HCT116 (cell line): ENCODE results near the gene ATG4C. TPM values are rescaled to one million over a fixed set of nuclear protein-coding genes. Genes with fewer than 3 reads are reported as not detected.

Experiments used
- ATAC-seq: fragments of 200-7000 bp; cut with Tn5 transposase; 2 replicates; pipeline ENCODE4 v1.9.1; 2020; ENCODE audit warnings: mild to moderate bottlenecking, moderate library complexity
- BruUV-seq: library from RNA; stranded (reverse); fragments of 400-500 nt; replicated peaks from 2 replicates; lab custom pipeline; 2021; lab: Mats Ljungman, UMichigan
- CTCF ChIA-PET: fragments of 300-600 bp; sonication (Branson Sonifier 250); formaldehyde crosslinking; loops from one replicate; lab custom pipeline; 2021; ENCODE audit warnings: antibody characterized with exemption; lab: Charles Lee
- POLR2A ChIA-PET: fragments of 300-600, 350-600 bp; sonication (Branson Sonifier 250); formaldehyde crosslinking; loops from one replicate; lab custom pipeline; 2021; ENCODE audit warnings: antibody characterized with exemption; lab: Charles Lee
- RAD21 ChIA-PET, 2 experiments: fragments of 300-600 bp; sonication (Branson Sonifier 250); formaldehyde crosslinking; loops; one replicate each; lab custom pipeline; 2023; ENCODE audit warnings: low total read pairs in 2 of 2; ENCODE audit not compliant: uncharacterized antibody in 2 of 2, unreplicated experiment in 2 of 2, low non-redundant PET in 1 of 2; lab: Charles Lee
- DNase-seq: peaks from one replicate; pipeline ENCODE4 v3.0.0-alpha.2; 2010; ENCODE audit warnings: low read depth, low spot score
- H2AFZ ChIP-seq: fragments of 200-600 bp; shearing (Covaris generic), sonication (generic); 2 replicates; pipeline ENCODE4 v1.6.1; 2017; ENCODE audit warnings: low read depth, mixed run types, mixed read lengths, antibody characterized with exemption, low read length; ENCODE audit not compliant: poor library complexity, severe bottlenecking
- H3K27ac ChIP-seq: 2 replicates; pipeline ENCODE4 v1.5.1; 2012; ENCODE audit warnings: low read depth, low read length
- H3K27me3 ChIP-seq: fragments of 200-600 bp; sonication (generic); 2 replicates; pipeline ENCODE4 v1.6.1; 2016; ENCODE audit warnings: mixed run types, low read length, mixed read lengths; ENCODE audit not compliant: insufficient read depth
- H3K36me3 ChIP-seq, 2 experiments: fragments of 200-500 bp in 1 of 2; fragments of 200-600 bp in 1 of 2; sonication (Bioruptor generic) in 1 of 2; sonication (generic) in 1 of 2; 2 replicates each; pipeline versions ENCODE4 v1.5.1 to v1.6.1; 2014 to 2016; ENCODE audit warnings: low read length in 2 of 2, inconsistent platforms in 1 of 2, mixed read lengths in 1 of 2, mixed run types in 1 of 2; ENCODE audit not compliant: insufficient read depth in 2 of 2, control insufficient read depth in 1 of 2
- H3K4me1 ChIP-seq, 2 experiments: fragments of 200-600 bp in 1 of 2; sonication (generic) in 1 of 2; 2 replicates each; pipeline versions ENCODE4 v1.5.1 to v1.6.1; 2012 to 2017; ENCODE audit warnings: low read length in 2 of 2, inconsistent platforms in 1 of 2, mild to moderate bottlenecking in 1 of 2, mixed read lengths in 1 of 2, mixed run types in 1 of 2, moderate library complexity in 1 of 2; ENCODE audit not compliant: insufficient read depth in 2 of 2, control insufficient read depth in 1 of 2
- H3K4me2 ChIP-seq: fragments of 200-600 bp; sonication (generic); 2 replicates; pipeline ENCODE4 v1.6.1; 2017; ENCODE audit warnings: mixed run types, low read length, mixed read lengths
- H3K4me3 ChIP-seq, 2 experiments: fragments of 200-600 bp in 1 of 2; sonication (generic) in 1 of 2; replicated peaks in 1 of 2; 2 replicates each; pipeline ENCODE4 v1.5.1; 2011 to 2016; ENCODE audit warnings: low read length in 2 of 2, control low read depth in 1 of 2, low read depth in 1 of 2, mild to moderate bottlenecking in 1 of 2, mixed read lengths in 1 of 2, mixed run types in 1 of 2
- H3K79me2 ChIP-seq: fragments of 200-600 bp; sonication (generic); 2 replicates; pipeline ENCODE4 v1.6.1; 2017; ENCODE audit warnings: mild to moderate bottlenecking, mixed run types, low read length, moderate library complexity, mixed read lengths; ENCODE audit not compliant: insufficient read depth
- H3K9ac ChIP-seq: fragments of 200-600 bp; sonication (generic); 2 replicates; pipeline ENCODE4 v1.6.1; 2016; ENCODE audit warnings: low read length, mixed read lengths
- H3K9me2 ChIP-seq: fragments of 200-600 bp; sonication (generic), shearing (Covaris generic); 2 replicates; pipeline ENCODE4 v1.6.1; 2017; ENCODE audit warnings: mixed run types, mild to moderate bottlenecking, moderate library complexity; ENCODE audit not compliant: insufficient read depth
- H3K9me3 ChIP-seq, 2 experiments: fragments of 200-500 bp in 1 of 2; fragments of 200-600 bp in 1 of 2; sonication (Bioruptor generic) in 1 of 2; sonication (generic) in 1 of 2; 2 replicates each; pipeline ENCODE4 v1.6.1; 2014 to 2017; ENCODE audit warnings: low read length in 2 of 2, mixed read lengths in 2 of 2, inconsistent platforms in 1 of 2, low read depth in 1 of 2, mild to moderate bottlenecking in 1 of 2, mixed run types in 1 of 2, moderate library complexity in 1 of 2; ENCODE audit not compliant: control insufficient read depth in 1 of 2, insufficient read depth in 1 of 2
- H4K20me1 ChIP-seq: fragments of 200-600 bp; sonication (generic), shearing (Covaris generic); 2 replicates; pipeline ENCODE4 v1.6.1; 2017; ENCODE audit warnings: mixed run types, mild to moderate bottlenecking, moderate library complexity; ENCODE audit not compliant: insufficient read depth
- CEBPB ChIP-seq: IDR thresholded peaks from 2 replicates; pipeline ENCODE4 v1.6.1; 2012; ENCODE audit warnings: low read depth
- EGR1 ChIP-seq: IDR thresholded peaks from 2 replicates; pipeline ENCODE4 v1.6.1; 2012; ENCODE audit warnings: low read depth
- EZH2phosphoT487 ChIP-seq: fragments of 200-600 bp; IDR thresholded peaks from 2 replicates; pipeline ENCODE4 v1.6.1; 2018; ENCODE audit warnings: antibody characterized with exemption, borderline replicate concordance
- JUND ChIP-seq: IDR thresholded peaks from 2 replicates; pipeline ENCODE4 v1.6.1; 2012
- POLR2A ChIP-seq: IDR thresholded peaks from 2 replicates; pipeline ENCODE4 v1.7.0; 2011; ENCODE audit warnings: borderline replicate concordance; ENCODE audit not compliant: insufficient read depth, insufficient read length; ENCODE audit errors: extremely low read depth
- POLR2AphosphoS5 ChIP-seq: IDR thresholded peaks from 2 replicates; pipeline ENCODE4 v1.6.1; 2011; ENCODE audit warnings: mild to moderate bottlenecking, low read depth, low read length, moderate library complexity
- SP1 ChIP-seq: IDR thresholded peaks from 2 replicates; pipeline ENCODE4 v1.6.1; 2012; ENCODE audit warnings: low read depth
- SRF ChIP-seq: IDR thresholded peaks from 2 replicates; pipeline ENCODE4 v1.6.1; 2012; ENCODE audit warnings: low read depth
- TCF7L2 ChIP-seq: IDR thresholded peaks from 2 replicates; pipeline ENCODE4 v1.7.0; 2011; ENCODE audit warnings: borderline replicate concordance, inconsistent platforms; ENCODE audit not compliant: insufficient read depth, insufficient read length; ENCODE audit errors: extremely low read depth
- YY1 ChIP-seq: IDR thresholded peaks from 2 replicates; pipeline ENCODE4 v1.6.1; 2011; ENCODE audit warnings: low read length, low read depth, moderate library complexity, mild to moderate bottlenecking; ENCODE audit not compliant: insufficient replicate concordance; ENCODE audit errors: extremely low read depth
- ZNF274 ChIP-seq: fragments of 200-500 bp; sonication (Bioruptor generic); IDR thresholded peaks from 2 replicates; pipeline ENCODE4 v1.6.1; 2014; ENCODE audit warnings: mild to moderate bottlenecking, low read depth, low read length, inconsistent platforms
- intact Hi-C: fragments of 100-400 bp; cut with micrococcal nuclease; formaldehyde crosslinking; loops from 2 replicates; pipeline ENCODE4 v1.10.0; 2022
- total RNA-seq: library from RNA; stranded (reverse); gene quantifications from one replicate; pipeline ENCODE4 v1.2.1, GENCODE V29; 2021; ENCODE audit not compliant: unreplicated experiment
- TF ChIP-seq, protein P1 (sequence below): IDR thresholded peaks from 2 replicates; pipeline ENCODE4 v1.6.1; 2012
- TF ChIP-seq, protein P2 (sequence below): IDR thresholded peaks from 2 replicates; pipeline ENCODE4 v1.6.1; 2012

Gene ATG4C
- total RNA-seq, 1 experiment from 2014 or later, result 11.8 TPM

DNA sequence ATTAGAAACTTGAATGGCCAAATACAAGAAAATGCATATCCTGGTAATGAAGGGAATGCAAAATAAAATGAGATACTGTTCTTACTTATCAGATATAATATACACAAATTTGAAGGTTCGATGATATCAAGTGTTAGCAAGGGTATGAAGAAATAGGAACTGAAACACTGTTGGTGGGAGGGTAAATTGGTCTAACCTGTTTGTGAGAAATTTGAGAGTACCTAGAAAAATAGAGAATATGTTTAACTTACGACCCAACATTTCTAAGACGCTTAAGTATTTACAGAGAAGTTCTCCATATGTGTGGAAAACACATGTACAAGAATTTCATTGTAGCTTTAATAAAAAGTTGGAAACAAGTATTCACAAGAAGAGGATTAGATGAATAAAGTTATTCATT is 25.9 kb downstream of the ATG4C start:
- Histone ChIP-seq H3K79me2 (no peaks in the 10 kb centered on the region), H3K4me2 (no peak overlapping the region), H2AFZ (no peak overlapping the region), H3K36me3 (no peaks in the 10 kb centered on the region), H3K4me3 (no peak overlapping the region), H4K20me1 (no peaks in the 10 kb centered on the region), H3K9me2 (no peaks in the 10 kb centered on the region), H3K9ac (no peak overlapping the region), H3K27ac (no peak overlapping the region), H3K27me3 (no peaks in the 10 kb centered on the region), H3K9me3 (no peaks in the 10 kb centered on the region), H3K4me1 (no peaks in the 10 kb centered on the region)
- ChIA-PET CTCF (no interaction called here), POLR2A (no interaction called here), RAD21 (no interaction called here)
- BruUV-seq, result no TSS peak
- no peak for DNase-seq
- intact Hi-C loops, result no loop called here
- ATAC-seq, result no peak
- TF ChIP-seq JUND (no peak), YY1 (no peak), SRF (no peak), EZH2phosphoT487 (no peak), SP1 (no peak)
- TF ChIP-seq, protein P1, sequence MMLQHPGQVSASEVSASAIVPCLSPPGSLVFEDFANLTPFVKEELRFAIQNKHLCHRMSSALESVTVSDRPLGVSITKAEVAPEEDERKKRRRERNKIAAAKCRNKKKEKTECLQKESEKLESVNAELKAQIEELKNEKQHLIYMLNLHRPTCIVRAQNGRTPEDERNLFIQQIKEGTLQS, result no peak
- TF ChIP-seq, protein P2, sequence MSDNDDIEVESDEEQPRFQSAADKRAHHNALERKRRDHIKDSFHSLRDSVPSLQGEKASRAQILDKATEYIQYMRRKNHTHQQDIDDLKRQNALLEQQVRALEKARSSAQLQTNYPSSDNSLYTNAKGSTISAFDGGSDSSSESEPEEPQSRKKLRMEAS, result no peak

DNA sequence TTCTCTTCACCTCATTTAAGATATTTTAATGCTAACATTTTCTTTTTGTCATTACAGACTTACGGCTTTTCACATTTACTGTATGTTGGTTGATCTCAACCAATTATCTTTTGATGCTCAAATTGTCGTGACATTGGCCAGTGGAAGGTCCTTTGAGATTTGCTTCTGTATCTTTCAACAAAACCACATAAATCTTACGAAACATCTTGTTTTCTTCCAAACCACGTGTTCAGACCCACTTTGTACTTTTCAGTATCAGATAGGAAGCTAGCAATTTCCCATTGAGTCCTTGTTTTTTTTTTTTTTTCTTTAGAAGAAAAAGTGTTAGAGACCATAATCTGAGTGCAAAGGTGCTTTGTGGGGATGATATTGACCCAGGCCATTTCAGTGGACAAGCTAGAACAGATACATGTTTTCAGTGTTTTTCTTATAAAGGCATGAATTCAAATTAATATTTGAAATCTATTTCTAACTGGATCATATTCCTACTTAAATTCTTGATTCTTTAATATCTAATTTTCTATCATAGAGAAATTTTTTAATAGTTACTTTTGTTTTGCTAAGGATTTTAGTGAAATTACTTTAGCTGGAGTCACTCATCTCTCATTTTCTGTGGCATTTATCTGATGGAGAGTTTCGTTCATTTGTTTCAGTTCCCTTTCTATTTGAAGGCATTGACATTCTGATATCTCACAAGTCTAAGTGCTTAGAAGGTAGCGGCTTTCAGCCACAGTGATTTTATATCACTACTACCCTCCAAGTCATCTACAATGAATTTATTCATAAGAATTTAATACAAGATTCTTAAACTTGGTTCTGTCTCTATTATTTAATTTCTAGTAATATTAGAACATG is 26.7 kb downstream of the ATG4C start:
- TF ChIP-seq SP1, result no peak
- TF ChIP-seq ZNF274, result no peak
- TF ChIP-seq POLR2A, result no peak
- TF ChIP-seq TCF7L2, result no peak
- no peak for TF ChIP-seq POLR2AphosphoS5
- TF ChIP-seq CEBPB, result no peak
- TF ChIP-seq EGR1, result no peak
- DNase-seq (no peak), ATAC-seq (no peak)
- Histone ChIP-seq H3K79me2 (no peaks in the 10 kb centered on the region), H3K9me3 (no peaks in the 10 kb centered on the region), H3K4me3 (no peak overlapping the region), H3K4me1 (no peaks in the 10 kb centered on the region), H2AFZ (no peak overlapping the region), H3K36me3 (no peaks in the 10 kb centered on the region), H3K4me2 (no peak overlapping the region), H4K20me1 (no peaks in the 10 kb centered on the region), H3K27me3 (no peaks in the 10 kb centered on the region), H3K9ac (no peak overlapping the region), H3K9me2 (no peaks in the 10 kb centered on the region), H3K27ac (no peak overlapping the region)
- intact Hi-C loops, result no loop called here
- no TSS peak for BruUV-seq
- POLR2A ChIA-PET, result no interaction called here
- RAD21 ChIA-PET, result no interaction called here
- CTCF ChIA-PET, result interaction anchor here (0.8 kb wide), 1 partner anchor 302 kb away, joined by 3 read pairs; no protein-coding TSS in a partner anchor
